Fibroblast of villous mesenchyme (primary cell): ENCODE data around the gene CGB3. TPM values are rescaled to one million over a fixed set of nuclear protein-coding genes. Genes with fewer than 3 reads are reported as not detected.
"Not testable (repeated sequence)": the region's sequence is repeated elsewhere in the genome, so short reads cannot be mapped to it uniquely, and the experiment has no call there.

Source experiments
- DNase-seq: peaks from one replicate; pipeline ENCODE4 v3.0.0-alpha.2; 2010; ENCODE audit warnings: low read depth
- H3K4me3 ChIP-seq: 2 replicates; pipeline ENCODE4 v1.5.1; 2011; ENCODE audit warnings: low read depth, mild to moderate bottlenecking, low read length
- CTCF ChIP-seq: IDR thresholded peaks from 2 replicates; pipeline ENCODE4 v1.5.1; 2012; ENCODE audit warnings: low read depth, mild to moderate bottlenecking, low read length; ENCODE audit not compliant: insufficient read depth
- total RNA-seq: library from RNA; depleted of rRNA; stranded (reverse); fragments of >200 nt; gene quantifications from 2 replicates; pipeline ENCODE4 v1.2.3, GENCODE V29; 2012

CGB3 gene
- total RNA-seq, 1 donor = not detected

DNA sequence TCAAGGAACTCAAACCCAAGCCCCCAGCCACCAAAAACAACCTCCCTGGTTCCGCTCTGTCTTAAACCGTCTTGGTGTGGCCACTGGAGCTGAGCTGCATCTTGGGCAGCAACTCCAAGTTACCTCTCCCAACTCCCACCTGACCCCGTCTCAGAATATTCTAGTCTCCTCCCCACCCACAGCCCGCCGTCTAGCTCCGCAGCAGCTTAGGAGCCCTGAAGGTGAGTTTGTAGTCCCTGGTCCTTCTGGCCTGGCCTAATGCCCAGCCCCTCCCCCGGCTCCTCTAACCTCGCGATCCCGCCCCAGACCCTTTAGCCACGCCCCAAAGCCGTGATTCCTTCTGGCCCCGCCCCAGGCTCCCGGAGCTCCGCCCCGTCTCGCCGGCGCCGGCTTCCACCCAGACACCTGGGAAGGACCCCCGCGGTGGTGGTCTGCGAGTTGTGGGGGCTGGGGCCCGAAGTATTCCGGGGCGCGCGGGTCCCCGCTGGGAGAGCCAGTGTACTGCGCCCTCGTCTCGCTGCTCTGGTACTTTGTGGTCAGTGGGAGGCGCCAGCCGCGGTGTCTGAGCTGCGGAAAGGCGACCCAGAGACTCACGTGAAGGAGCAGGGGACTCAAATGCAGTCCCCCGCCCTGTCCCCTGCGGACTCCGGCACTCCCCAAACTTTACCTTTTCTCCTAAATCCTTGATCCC, 4.7 kb downstream of the CGB3 start:
- peak overlapping the region; percentile 55 for H3K4me3 ChIP-seq
- TF ChIP-seq CTCF = no peak
- DNase-seq = peak; percentile 68

DNA sequence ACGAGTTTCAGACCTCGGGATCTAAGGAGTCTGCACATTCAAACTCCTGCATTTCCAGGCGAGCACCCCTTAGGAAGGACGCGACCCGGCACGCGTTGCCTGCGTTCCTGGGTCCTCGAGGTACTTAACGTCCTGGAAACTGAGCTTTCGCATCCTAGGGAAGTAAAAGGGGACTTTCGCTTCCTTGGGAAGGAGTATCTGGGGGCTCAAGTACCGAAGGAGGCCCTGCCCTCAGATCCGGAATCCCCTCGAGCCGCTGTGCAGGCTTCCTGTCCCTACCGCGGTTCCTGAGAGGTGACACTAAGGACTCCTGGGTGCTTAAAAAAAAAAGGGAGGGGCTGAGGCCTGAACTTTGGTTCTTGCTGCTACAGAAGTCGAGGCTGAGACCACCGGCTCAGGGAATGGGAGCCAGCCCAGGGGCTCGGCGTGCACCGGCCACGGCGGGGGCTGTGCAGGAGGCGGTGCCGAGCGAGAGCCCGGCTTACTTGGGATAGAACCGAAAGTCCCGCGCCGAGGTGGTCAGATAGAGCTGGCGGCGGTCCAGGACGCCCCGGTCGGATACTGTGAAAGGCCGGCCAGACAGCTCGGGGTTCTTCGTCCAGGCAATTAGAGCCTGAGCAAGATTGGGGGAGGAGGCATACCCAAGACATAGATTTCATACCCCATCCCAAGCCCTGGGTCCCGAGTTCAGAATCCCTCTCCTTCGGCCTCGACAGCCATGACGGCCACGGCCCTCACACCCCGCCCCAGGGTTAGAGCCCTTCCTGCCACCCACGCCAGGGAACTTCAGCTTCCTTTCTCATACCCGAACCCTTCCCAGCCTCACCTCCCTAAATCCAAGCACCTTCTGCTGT, 5.5 kb downstream of the CGB3 start:
- H3K4me3 ChIP-seq = peak overlapping the region; percentile 55
- not testable (repeated sequence) for DNase-seq

- TF ChIP-seq CTCF = peak; percentile 54
- H3K4me3 ChIP-seq = peak overlapping the region; percentile 55
- DNase-seq = peak; percentile 46
Observed at GRCh38 chr19:49017666-49018351, 6.3 kb downstream of the CGB3 start.

GRCh38 chr19:49017041-49017665, 7.0 kb downstream of the CGB3 start, which contains the start of gene LHB:
LHB (minus strand) TSS chr19:49017091; CDS start chr19:49017081, 10 bp downstream.
- peak within 1 kb of the TSS; percentile 55 for H3K4me3 ChIP-seq
- TF ChIP-seq CTCF = no peak
- no peak for DNase-seq

- no peak for DNase-seq
- no peak for TF ChIP-seq CTCF
- H3K4me3 ChIP-seq = no peak overlapping the region
Observed at GRCh38 chr19:49016067-49016839, 7.9 kb downstream of the CGB3 start.

DNA sequence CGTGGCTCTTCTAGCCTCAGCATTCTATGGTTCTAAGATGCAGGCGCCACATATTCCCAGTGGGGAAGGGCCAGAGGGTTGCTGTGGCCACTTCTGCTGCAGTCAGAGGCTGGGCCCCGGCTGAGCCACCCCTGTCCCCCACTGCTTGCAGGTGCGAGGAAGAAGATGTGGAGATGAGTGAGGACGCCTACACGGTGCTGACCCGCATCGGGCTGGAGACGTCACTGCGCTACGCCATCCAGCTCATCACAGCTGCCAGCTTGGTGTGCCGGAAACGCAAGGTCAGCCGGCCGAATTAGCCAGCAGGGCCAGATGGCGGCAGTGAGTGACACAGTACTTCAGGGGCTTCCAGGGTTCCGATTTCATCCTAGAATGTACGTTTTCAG, 9.3 kb downstream of the CGB3 start:
- no peak for TF ChIP-seq CTCF
- H3K4me3 ChIP-seq = no peak overlapping the region
- DNase-seq = no peak
